PC-9 (cell line): ENCODE data around the gene RPS21. TPM values are rescaled to one million over a fixed set of nuclear protein-coding genes. Genes with fewer than 3 reads are reported as not detected.

Experiments used
- BruUV-seq: library from RNA; stranded (reverse); fragments of 400-500 nt; replicated peaks from 2 replicates; lab custom pipeline; 2021; lab: Mats Ljungman, UMichigan
- CTCF ChIA-PET: fragments of 300-600 bp; sonication (Branson Sonifier 250); formaldehyde crosslinking; loops from one replicate; lab custom pipeline; 2022; ENCODE audit warnings: antibody characterized with exemption; lab: Charles Lee
- POLR2A ChIA-PET: fragments of 300-600 bp; sonication (Branson Sonifier 250); formaldehyde crosslinking; loops from one replicate; lab custom pipeline; 2022; ENCODE audit warnings: antibody characterized with exemption; ENCODE audit not compliant: unreplicated experiment; lab: Charles Lee
- DNase-seq, 2 experiments: peaks; one replicate each; pipeline versions ENCODE4 v3.0.0 to v3.0.0-alpha.2; 2015 to 2022; ENCODE audit warnings: mixed read lengths in 1 of 2
- H2AFZ ChIP-seq: fragments of 200-600 bp; sonication (generic); 2 replicates; pipeline ENCODE4 v1.8.1; 2017; ENCODE audit warnings: antibody characterized with exemption
- H3F3A ChIP-seq: fragments of 200-600 bp; sonication (generic); 2 replicates; pipeline ENCODE4 v1.8.1; 2017; ENCODE audit warnings: antibody characterized with exemption, mild to moderate bottlenecking, low read depth; ENCODE audit not compliant: insufficient read depth
- H3K27ac ChIP-seq: fragments of 200-600 bp; sonication (generic); 2 replicates; pipeline ENCODE4 v1.6.1; 2016; ENCODE audit warnings: mixed run types
- H3K27me3 ChIP-seq: fragments of 200-600 bp; sonication (generic); 2 replicates; pipeline ENCODE4 v1.6.1; 2016; ENCODE audit warnings: low read depth, mixed run types; ENCODE audit not compliant: insufficient read depth
- H3K36me3 ChIP-seq: fragments of 200-600 bp; sonication (generic); 2 replicates; pipeline ENCODE4 v1.6.1; 2016; ENCODE audit warnings: low read depth, mixed run types
- H3K4me1 ChIP-seq: fragments of 200-600 bp; sonication (generic); replicated peaks from 2 replicates; pipeline ENCODE4 v1.6.1; 2016; ENCODE audit warnings: mixed run types; ENCODE audit not compliant: insufficient read depth
- H3K4me2 ChIP-seq: fragments of 200-600 bp; sonication (generic); 2 replicates; pipeline ENCODE4 v1.6.1; 2017; ENCODE audit warnings: mixed run types
- H3K4me3 ChIP-seq: fragments of 200-600 bp; sonication (generic); 2 replicates; pipeline ENCODE4 v1.6.1; 2016; ENCODE audit warnings: mixed run types
- H3K79me2 ChIP-seq: fragments of 200-600 bp; sonication (generic); 2 replicates; pipeline ENCODE4 v1.6.1; 2017; ENCODE audit warnings: low read depth, mixed run types
- H3K9me2 ChIP-seq: fragments of 200-600 bp; sonication (generic); 2 replicates; pipeline ENCODE4 v1.8.1; 2017; ENCODE audit warnings: mild to moderate bottlenecking; ENCODE audit not compliant: insufficient read depth
- H3K9me3 ChIP-seq: fragments of 200-600 bp; sonication (generic); 2 replicates; pipeline ENCODE4 v1.8.1; 2016; ENCODE audit warnings: low read depth; ENCODE audit not compliant: insufficient read depth
- H4K20me1 ChIP-seq: fragments of 200-600 bp; sonication (generic); 2 replicates; pipeline ENCODE4 v1.8.1; 2017; ENCODE audit not compliant: insufficient read depth
- EZH2 ChIP-seq: fragments of 200-600 bp; sonication (generic); IDR thresholded peaks from 2 replicates; pipeline ENCODE4 v1.8.0; 2017; ENCODE audit warnings: antibody characterized with exemption, low read depth
- intact Hi-C: fragments of 100-400 bp; cut with micrococcal nuclease; formaldehyde crosslinking; loops from one replicate; pipeline ENCODE4 v1.10.0; 2022; ENCODE audit not compliant: unreplicated experiment
- total RNA-seq: library from RNA; stranded (reverse); gene quantifications from 2 replicates; pipeline ENCODE4 v1.2.3, GENCODE V29; 2021
- TF ChIP-seq, protein P1 (sequence below): fragments of 200-600 bp; sonication (generic); conservative IDR thresholded peaks from 2 replicates; pipeline ENCODE4 v1.6.1; 2017; ENCODE audit warnings: mixed run types, antibody characterized with exemption, mild to moderate bottlenecking, moderate library complexity

The RPS21 gene
- total RNA-seq, 1 experiment from 2014 or later, result 2,275 TPM

DNA sequence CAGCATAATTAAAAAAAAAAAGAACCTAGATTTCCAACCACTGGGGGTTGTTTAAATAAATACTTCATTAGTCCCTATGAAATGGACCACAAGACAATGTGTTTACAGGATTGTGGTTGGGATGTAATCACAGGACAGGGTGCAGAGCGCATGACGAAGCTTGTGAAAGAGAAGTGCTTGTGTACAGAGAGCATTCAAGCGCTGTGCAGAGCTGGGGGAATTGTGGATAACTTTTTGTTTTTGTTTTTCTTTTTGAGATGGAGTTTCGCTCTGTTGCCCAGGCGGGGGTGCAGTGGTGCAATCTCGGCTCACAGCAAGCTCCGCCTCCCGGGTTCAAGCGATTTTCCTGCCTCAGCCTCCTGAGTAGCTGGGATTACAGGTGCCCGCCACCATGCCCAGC is 42.1 kb upstream of the RPS21 start:
- H3K36me3 ChIP-seq, result peaks cover 59% of the 10 kb centered on the region
- POLR2A ChIA-PET, result no interaction called here
- H3K9me2 ChIP-seq, result no peaks in the 10 kb centered on the region
- H3K4me1 ChIP-seq, result 0 out of 2 replicates have a peak, but pooled peaks cover 1% of the 10 kb centered on the region
- intact Hi-C loops, result no loop called here
- TF ChIP-seq, protein P1, sequence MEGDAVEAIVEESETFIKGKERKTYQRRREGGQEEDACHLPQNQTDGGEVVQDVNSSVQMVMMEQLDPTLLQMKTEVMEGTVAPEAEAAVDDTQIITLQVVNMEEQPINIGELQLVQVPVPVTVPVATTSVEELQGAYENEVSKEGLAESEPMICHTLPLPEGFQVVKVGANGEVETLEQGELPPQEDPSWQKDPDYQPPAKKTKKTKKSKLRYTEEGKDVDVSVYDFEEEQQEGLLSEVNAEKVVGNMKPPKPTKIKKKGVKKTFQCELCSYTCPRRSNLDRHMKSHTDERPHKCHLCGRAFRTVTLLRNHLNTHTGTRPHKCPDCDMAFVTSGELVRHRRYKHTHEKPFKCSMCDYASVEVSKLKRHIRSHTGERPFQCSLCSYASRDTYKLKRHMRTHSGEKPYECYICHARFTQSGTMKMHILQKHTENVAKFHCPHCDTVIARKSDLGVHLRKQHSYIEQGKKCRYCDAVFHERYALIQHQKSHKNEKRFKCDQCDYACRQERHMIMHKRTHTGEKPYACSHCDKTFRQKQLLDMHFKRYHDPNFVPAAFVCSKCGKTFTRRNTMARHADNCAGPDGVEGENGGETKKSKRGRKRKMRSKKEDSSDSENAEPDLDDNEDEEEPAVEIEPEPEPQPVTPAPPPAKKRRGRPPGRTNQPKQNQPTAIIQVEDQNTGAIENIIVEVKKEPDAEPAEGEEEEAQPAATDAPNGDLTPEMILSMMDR, result no peak
- no peak for TF ChIP-seq EZH2
- no peak overlapping the region for H3K4me2 ChIP-seq
- H4K20me1 ChIP-seq, result peaks cover 32% of the 10 kb centered on the region
- DNase-seq, result no peak
- H3F3A ChIP-seq, result peaks cover 89% of the 10 kb centered on the region
- CTCF ChIA-PET, result interaction anchor here (0.7 kb wide), 1 partner anchor 145 kb away, joined by 5 read pairs; no protein-coding TSS in a partner anchor
- H3K4me3 ChIP-seq, result no peak overlapping the region
- no peaks in the 10 kb centered on the region for H3K27me3 ChIP-seq
- H3K27ac ChIP-seq, result peak overlapping the region; percentile 28; the same call in 1 of the 2 replicates
- H3K79me2 ChIP-seq, result peaks cover 59% of the 10 kb centered on the region
- TSS peak; percentile 30 for BruUV-seq
- no peaks in the 10 kb centered on the region for H3K9me3 ChIP-seq
- H2AFZ ChIP-seq, result no peak overlapping the region

DNA sequence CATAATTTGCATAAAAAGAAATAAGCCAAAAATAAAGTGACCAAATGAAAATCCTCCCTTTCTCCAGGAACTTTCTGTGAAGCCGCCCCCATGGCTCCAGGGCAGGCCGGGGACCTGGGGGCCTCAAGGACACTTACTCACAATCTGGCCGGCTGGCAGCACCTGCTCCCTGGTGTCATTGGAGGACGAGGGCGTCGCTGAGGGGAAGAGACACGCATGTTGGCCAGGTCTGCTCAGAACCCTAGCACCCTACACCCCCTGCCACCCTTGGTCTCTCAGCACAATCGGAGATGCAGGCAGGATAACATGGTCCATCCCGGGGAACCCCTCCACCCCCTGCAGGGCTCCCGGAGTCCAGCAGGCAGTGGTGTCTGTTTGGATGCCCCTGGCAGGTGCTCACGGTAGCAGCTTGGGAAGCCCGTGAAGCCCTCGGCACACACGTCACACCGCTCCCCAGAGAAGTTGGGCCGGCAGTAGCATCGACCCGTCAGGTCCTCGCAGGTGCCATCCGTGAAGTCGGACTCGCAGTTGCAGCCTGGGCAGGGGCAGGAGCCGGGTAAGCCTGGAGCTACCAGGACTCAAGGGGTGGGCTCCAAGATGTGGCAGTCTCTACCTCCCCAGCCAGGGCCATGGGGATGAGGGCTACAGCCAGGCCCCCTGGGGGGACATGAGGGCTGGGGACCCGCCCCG is 41.1 kb upstream of the RPS21 start:
- Histone ChIP-seq H3K36me3 (peaks cover 52% of the 10 kb centered on the region), H3K9me2 (no peaks in the 10 kb centered on the region), H2AFZ (no peak overlapping the region), H3K4me2 (no peak overlapping the region), H3F3A (peaks cover 87% of the 10 kb centered on the region), H3K27ac (no peak overlapping the region), H3K79me2 (peaks cover 61% of the 10 kb centered on the region), H3K4me3 (no peak overlapping the region), H3K27me3 (no peaks in the 10 kb centered on the region), H3K4me1 (peaks cover 12% of the 10 kb centered on the region), H4K20me1 (peaks cover 30% of the 10 kb centered on the region), H3K9me3 (no peaks in the 10 kb centered on the region)
- POLR2A ChIA-PET, result no interaction called here
- CTCF ChIA-PET, result no interaction called here
- TF ChIP-seq EZH2, result no peak
- TF ChIP-seq, protein P1, result no peak
- BruUV-seq, result no TSS peak
- DNase-seq, result no peak
- intact Hi-C loops, result no loop called here

DNA sequence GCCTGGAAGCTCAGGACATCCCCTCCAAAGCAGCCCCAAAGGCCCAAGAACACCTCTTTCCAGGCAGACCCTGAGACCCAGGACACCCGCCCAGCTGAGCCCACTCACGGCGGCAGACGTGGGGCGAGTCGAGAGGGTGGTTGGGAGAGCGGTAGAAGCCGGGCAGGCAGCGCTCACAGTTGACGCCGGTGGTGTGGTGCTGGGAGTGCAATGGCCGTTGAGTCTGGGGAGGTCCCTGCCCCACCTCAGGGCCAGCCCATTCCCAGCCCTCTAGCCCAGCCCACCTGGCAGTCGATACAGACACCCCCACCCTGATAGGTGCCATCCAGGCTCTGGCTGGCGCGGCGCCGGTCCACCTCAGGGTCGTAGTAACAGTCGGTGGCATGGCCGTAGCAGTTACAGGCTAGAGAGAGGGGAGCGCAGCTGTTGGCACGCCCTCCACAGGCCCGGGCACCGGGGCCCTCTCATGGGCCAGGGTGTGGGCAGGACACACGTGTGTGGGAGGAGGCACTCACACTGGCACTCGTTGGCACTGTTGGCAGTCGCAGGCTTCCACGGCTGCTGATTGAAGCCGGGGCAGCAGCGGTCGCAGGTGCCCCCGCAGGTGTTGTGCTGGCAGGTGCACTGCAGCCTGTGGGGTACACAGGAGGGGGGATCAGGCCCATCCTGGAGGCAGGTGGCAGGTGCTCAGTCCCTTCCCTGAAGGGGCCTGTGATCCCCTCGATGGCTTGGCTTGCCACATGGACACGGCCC is 40.3 kb upstream of the RPS21 start:
- H3K27me3 ChIP-seq, result no peaks in the 10 kb centered on the region
- no peak overlapping the region for H3K27ac ChIP-seq
- intact Hi-C loops, result no loop called here
- no peak overlapping the region for H2AFZ ChIP-seq
- peaks cover 88% of the 10 kb centered on the region for H3F3A ChIP-seq
- ChIA-PET CTCF (no interaction called here), POLR2A (no interaction called here)
- H3K79me2 ChIP-seq, result peaks cover 63% of the 10 kb centered on the region
- H3K9me3 ChIP-seq, result no peaks in the 10 kb centered on the region
- TF ChIP-seq EZH2, result no peak
- TF ChIP-seq, protein P1, result no peak
- H3K4me3 ChIP-seq, result no peak overlapping the region
- BruUV-seq, result no TSS peak
- H4K20me1 ChIP-seq, result peaks cover 30% of the 10 kb centered on the region
- H3K9me2 ChIP-seq, result no peaks in the 10 kb centered on the region
- H3K36me3 ChIP-seq, result peaks cover 50% of the 10 kb centered on the region
- peaks cover 19% of the 10 kb centered on the region for H3K4me1 ChIP-seq
- no peak for DNase-seq
- H3K4me2 ChIP-seq, result no peak overlapping the region
